ENCODE results near the gene STK32C. TPM values are rescaled to one million over a fixed set of nuclear protein-coding genes. Genes with fewer than 3 reads are reported as not detected.

STK32C gene
- total RNA-seq, 6 experiments from 2014 or later: 1.6 to 3.5 (median 2.1) TPM

DNA sequence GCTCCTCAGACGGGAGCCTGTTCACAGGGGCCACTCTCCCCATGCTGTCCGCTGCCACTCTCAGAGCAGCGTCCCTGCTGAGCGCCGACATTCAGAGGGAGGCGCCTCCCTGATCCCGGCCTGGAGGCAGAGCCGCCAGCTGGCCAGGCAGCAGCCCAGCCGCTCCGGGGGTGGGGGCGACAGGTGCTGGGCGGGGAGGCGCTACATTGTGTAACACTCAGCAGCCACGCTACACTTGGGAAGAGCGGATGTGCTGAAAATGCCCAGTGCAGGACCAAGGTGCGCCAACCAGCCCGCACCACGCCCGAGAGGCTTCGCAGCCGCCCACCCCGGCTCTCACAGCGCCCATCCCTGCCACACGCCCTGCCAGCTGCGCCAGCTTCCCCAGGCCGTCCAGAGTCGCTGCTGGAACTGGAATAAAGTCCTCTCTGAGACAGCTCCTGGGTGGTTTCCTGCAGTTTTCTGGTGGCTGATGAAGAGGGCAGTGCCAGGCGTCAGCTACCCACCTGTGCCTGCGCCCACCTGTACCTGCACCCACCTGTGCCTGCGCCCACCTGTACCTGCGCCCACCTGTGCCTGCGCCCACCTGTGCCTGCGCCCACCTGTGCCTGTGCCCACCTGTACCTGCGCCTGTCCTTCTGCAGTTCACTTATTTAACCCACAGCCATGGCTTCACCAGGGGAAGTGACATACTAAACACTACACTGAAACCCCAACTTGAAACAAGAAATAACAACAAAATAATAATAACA, 25.7 kb downstream of the STK32C start:
- H3K27me3 ChIP-seq: no peaks in the 10 kb centered on the region
- ATAC-seq (no peak), DNase-seq (peak in 2 of 3 donors; percentile 10 to 40)
- H3K4me1 ChIP-seq: no peaks in the 10 kb centered on the region
- no peaks in the 10 kb centered on the region for H3K9me3 ChIP-seq
- 77% methylated on average over 9 of the region's 34 CpGs for WGBS (ENCODE audit: insufficient coverage, low coverage, low lambda C conversion rate, missing lambda C conversion rate)
- H3K36me3 ChIP-seq: no peaks in the 10 kb centered on the region
- TF ChIP-seq, protein P1, sequence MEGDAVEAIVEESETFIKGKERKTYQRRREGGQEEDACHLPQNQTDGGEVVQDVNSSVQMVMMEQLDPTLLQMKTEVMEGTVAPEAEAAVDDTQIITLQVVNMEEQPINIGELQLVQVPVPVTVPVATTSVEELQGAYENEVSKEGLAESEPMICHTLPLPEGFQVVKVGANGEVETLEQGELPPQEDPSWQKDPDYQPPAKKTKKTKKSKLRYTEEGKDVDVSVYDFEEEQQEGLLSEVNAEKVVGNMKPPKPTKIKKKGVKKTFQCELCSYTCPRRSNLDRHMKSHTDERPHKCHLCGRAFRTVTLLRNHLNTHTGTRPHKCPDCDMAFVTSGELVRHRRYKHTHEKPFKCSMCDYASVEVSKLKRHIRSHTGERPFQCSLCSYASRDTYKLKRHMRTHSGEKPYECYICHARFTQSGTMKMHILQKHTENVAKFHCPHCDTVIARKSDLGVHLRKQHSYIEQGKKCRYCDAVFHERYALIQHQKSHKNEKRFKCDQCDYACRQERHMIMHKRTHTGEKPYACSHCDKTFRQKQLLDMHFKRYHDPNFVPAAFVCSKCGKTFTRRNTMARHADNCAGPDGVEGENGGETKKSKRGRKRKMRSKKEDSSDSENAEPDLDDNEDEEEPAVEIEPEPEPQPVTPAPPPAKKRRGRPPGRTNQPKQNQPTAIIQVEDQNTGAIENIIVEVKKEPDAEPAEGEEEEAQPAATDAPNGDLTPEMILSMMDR (IDR thresholded peaks at IDR 0.05): no peak
- TF ChIP-seq POLR2A (IDR thresholded peaks at IDR 0.05): no peak
- H3K4me3 ChIP-seq: no peak overlapping the region
- no peak overlapping the region for H3K27ac ChIP-seq
- intact Hi-C loops (cut with DNase I): no loop called here

DNA sequence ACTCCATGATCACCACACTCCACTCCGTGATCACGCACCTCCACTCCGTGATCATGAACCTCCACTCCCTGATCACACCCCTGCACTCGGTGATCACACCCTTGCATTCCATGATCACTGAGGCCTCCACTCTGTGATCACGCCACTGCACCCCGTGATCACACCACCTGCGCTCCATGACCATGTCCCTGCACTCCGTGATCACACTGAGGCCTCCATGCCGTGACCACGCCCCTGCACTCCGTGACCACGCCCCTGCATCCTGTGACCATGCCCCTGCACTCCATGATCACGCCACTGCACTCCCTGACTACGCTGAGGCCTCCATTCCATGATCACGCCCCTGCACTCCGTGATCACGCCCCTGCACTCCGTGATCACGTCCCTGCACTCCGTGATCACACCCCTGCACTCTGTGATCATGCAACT, 27.1 kb downstream of the STK32C start:
- Histone ChIP-seq H3K4me1 (no peaks in the 10 kb centered on the region), H3K27me3 (no peaks in the 10 kb centered on the region), H3K27ac (no peak overlapping the region), H3K36me3 (no peaks in the 10 kb centered on the region), H3K4me3 (no peak overlapping the region), H3K9me3 (no peaks in the 10 kb centered on the region)
- intact Hi-C loops (cut with DNase I): no loop called here
- TF ChIP-seq, protein P1 (IDR thresholded peaks at IDR 0.05): no peak
- TF ChIP-seq POLR2A (IDR thresholded peaks at IDR 0.05): no peak
- ATAC-seq: no peak
- DNase-seq: peak in 1 of 3 donors; percentile 4
- 85% methylated on average over 16 of the region's 20 CpGs for WGBS (ENCODE audit: insufficient coverage, low coverage, low lambda C conversion rate, missing lambda C conversion rate)

DNA sequence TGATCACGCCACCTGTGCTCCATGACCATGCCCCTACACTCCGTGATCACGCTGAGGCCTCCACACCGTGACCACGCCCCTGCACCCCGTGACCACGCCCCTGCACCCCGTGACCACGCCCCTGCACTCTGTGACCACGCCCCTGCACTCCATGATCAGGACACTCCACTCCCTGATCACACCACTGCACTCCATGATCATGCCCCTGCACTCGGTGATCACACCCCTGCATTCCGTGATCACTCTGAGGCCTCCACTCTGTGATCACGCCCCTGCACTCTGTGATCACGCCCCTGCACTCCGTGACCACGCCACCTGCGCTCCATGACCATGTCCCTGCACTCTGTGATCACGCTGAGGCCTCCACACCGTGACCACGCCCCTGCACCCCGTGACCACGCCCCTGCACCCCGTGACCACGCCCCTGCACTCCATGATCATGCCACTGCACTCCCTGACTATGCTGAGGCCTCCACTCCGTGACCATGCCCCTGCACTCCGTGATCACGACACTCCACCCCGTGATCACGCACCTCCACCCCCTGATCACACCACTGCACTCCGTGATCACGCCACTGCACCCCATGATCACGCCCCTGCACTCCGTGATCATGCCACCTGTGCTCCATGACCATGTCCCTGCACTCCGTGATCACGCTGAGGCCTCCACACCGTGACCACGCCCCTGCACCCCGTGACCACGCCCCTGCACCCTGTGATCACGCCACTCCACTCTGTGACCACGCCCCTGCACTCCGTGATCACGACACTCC, 27.7 kb downstream of the STK32C start:
- Histone ChIP-seq H3K4me1 (no peaks in the 10 kb centered on the region), H3K9me3 (no peaks in the 10 kb centered on the region), H3K36me3 (no peaks in the 10 kb centered on the region), H3K4me3 (no peak overlapping the region), H3K27ac (no peak overlapping the region), H3K27me3 (no peaks in the 10 kb centered on the region)
- DNase-seq (peak in 2 of 3 donors; percentile 7 to 39), ATAC-seq (no peak)
- intact Hi-C loops (cut with DNase I): no loop called here
- 76% methylated on average over 41 of the region's 43 CpGs for WGBS (ENCODE audit: insufficient coverage, low coverage, low lambda C conversion rate, missing lambda C conversion rate)
- no peak for TF ChIP-seq POLR2A (IDR thresholded peaks at IDR 0.05)
- TF ChIP-seq, protein P1 (IDR thresholded peaks at IDR 0.05): no peak

DNA sequence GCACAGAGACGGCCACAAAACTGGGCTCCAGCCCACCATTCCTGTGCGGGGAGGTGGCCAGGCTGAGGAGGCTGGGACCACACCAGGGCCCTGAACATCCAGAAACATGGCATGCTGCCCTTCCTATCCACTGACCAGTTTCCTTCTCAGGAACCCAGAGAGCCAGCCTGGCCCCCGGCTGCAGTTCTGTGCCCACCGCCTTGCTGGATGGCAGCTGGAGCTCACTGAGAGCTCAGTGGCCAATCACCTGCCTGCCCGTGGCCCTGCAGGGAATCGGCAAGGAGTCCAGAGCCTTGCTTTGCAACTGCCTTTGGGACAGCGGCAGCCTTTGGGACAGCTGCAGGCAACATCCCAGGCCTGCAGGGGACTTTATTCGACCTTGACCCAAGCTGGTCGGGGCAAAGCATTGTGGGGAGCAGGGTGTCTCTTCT, 30.4 kb downstream of the STK32C start:
- Histone ChIP-seq H3K9me3 (no peaks in the 10 kb centered on the region), H3K27me3 (no peaks in the 10 kb centered on the region), H3K4me1 (no peaks in the 10 kb centered on the region), H3K27ac (no peak overlapping the region), H3K4me3 (no peak overlapping the region), H3K36me3 (no peaks in the 10 kb centered on the region)
- DNase-seq (peak in 2 of 3 donors; percentile 9 to 40), ATAC-seq (no peak)
- TF ChIP-seq, protein P1 (IDR thresholded peaks at IDR 0.05): no peak
- TF ChIP-seq POLR2A (IDR thresholded peaks at IDR 0.05): no peak
- intact Hi-C loops (cut with DNase I): no loop called here
- 69% methylated on average over 2 of the region's 9 CpGs for WGBS (ENCODE audit: insufficient coverage, low coverage, low lambda C conversion rate, missing lambda C conversion rate)

Measured in right lobe of liver (tissue), 6 donors.